Progenitor cell of endocrine pancreas (in vitro differentiated cells): ENCODE measurements around the gene DDX25. TPM values are rescaled to one million over a fixed set of nuclear protein-coding genes. Genes with fewer than 3 reads are reported as not detected.

Source experiments
- DNase-seq: peaks from one replicate; pipeline ENCODE4 v3.0.0; 2021; ENCODE audit warnings: low spot score; ENCODE audit not compliant: unreplicated experiment
- H3K27ac Mint-ChIP-seq: 2 replicates; pipeline ENCODE4 v1.8.0; 2021; ENCODE audit warnings: mild to moderate bottlenecking, moderate library complexity, mixed read lengths
- H3K27me3 Mint-ChIP-seq: 2 replicates; pipeline ENCODE4 v1.8.0; 2021; ENCODE audit warnings: mixed read lengths
- H3K36me3 Mint-ChIP-seq: 2 replicates; pipeline ENCODE4 v1.8.0; 2022; ENCODE audit warnings: mixed read lengths; ENCODE audit not compliant: insufficient read depth
- H3K4me1 Mint-ChIP-seq: 2 replicates; pipeline ENCODE4 v1.8.0; 2021; ENCODE audit warnings: low read depth, mixed read lengths
- H3K4me3 Mint-ChIP-seq: 2 replicates; pipeline ENCODE4 v1.8.0; 2021; ENCODE audit warnings: low read depth, mild to moderate bottlenecking, moderate library complexity, mixed read lengths
- H3K9me3 Mint-ChIP-seq: 2 replicates; pipeline ENCODE4 v1.8.0; 2021; ENCODE audit warnings: low read depth, mixed read lengths
- total RNA-seq: library from RNA; stranded (reverse); gene quantifications from 2 replicates; pipeline ENCODE4 v1.2.1, GENCODE V29; 2021
- TF ChIP-seq, protein P1 (sequence below): fragments of 200-600 bp; sonication (generic); IDR thresholded peaks from one replicate; pipeline ENCODE4 v1.5.0; 2021; ENCODE audit warnings: antibody characterized with exemption, mild to moderate bottlenecking; ENCODE audit not compliant: unreplicated experiment

The DDX25 gene
- total RNA-seq, 1 donor from 2014 or later = 3.8 TPM

- H3K27me3 Mint-ChIP-seq = peaks cover 14% of the 10 kb centered on the region
- no peaks in the 10 kb centered on the region for H3K36me3 Mint-ChIP-seq
- TF ChIP-seq, protein P1, sequence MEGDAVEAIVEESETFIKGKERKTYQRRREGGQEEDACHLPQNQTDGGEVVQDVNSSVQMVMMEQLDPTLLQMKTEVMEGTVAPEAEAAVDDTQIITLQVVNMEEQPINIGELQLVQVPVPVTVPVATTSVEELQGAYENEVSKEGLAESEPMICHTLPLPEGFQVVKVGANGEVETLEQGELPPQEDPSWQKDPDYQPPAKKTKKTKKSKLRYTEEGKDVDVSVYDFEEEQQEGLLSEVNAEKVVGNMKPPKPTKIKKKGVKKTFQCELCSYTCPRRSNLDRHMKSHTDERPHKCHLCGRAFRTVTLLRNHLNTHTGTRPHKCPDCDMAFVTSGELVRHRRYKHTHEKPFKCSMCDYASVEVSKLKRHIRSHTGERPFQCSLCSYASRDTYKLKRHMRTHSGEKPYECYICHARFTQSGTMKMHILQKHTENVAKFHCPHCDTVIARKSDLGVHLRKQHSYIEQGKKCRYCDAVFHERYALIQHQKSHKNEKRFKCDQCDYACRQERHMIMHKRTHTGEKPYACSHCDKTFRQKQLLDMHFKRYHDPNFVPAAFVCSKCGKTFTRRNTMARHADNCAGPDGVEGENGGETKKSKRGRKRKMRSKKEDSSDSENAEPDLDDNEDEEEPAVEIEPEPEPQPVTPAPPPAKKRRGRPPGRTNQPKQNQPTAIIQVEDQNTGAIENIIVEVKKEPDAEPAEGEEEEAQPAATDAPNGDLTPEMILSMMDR = no peak
- H3K4me1 Mint-ChIP-seq = peaks cover 7% of the 10 kb centered on the region
- H3K4me3 Mint-ChIP-seq = no peak overlapping the region
- H3K9me3 Mint-ChIP-seq = no peaks in the 10 kb centered on the region
- no peak overlapping the region for H3K27ac Mint-ChIP-seq
- no peak for DNase-seq
Observed at GRCh38 chr11:125943661-125944349, 39.5 kb downstream of the DDX25 start.

- Mint-ChIP-seq H3K36me3 (no peaks in the 10 kb centered on the region), H3K27ac (no peak overlapping the region), H3K9me3 (no peaks in the 10 kb centered on the region), H3K4me3 (no peak overlapping the region), H3K27me3 (peaks cover 14% of the 10 kb centered on the region), H3K4me1 (peaks cover 7% of the 10 kb centered on the region)
- TF ChIP-seq, protein P1 = no peak
- DNase-seq = no peak
Observed at GRCh38 chr11:125944350-125945010, 40.2 kb downstream of the DDX25 start.

DNA sequence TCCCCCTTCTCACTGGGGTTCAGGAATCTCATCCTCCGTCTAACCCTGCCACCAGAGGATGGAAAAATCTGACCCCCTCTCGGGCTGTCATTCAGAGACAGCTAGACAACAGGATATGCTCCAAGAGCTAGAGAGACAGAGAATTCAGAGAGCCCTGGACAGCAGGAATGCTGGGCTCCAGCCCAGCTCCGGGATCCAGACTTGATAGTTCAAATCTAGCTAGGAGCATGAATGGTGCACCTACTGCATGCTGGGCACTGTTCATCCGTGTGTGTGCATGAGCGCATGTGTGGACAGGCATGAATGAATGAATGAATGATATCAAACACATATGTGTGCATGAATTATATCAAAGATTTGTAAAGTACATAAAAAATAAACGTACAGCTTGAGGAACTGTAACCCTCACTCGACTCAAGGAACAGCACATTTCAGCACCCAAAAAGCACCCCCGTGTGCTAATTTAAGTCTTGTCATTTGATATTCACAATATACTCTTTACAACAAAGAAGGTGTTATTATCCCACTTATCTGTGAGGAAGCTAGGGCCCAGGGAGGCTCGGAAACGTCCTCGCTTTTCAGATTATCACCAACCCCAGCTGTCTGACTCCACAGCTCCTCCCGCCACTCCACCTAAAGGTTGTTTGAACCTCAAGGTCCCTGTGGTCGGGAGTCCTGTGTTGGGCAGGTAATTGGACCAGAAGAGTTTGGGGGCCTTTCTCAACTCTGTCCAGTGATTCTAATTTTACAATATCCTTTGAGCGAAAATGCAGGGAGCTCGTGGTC lies 40.9 kb downstream of the DDX25 start:
- peaks cover 14% of the 10 kb centered on the region for H3K27me3 Mint-ChIP-seq
- no peak overlapping the region for H3K4me3 Mint-ChIP-seq
- no peak overlapping the region for H3K27ac Mint-ChIP-seq
- DNase-seq = no peak
- TF ChIP-seq, protein P1 = no peak
- H3K4me1 Mint-ChIP-seq = peaks cover 7% of the 10 kb centered on the region
- no peaks in the 10 kb centered on the region for H3K9me3 Mint-ChIP-seq
- H3K36me3 Mint-ChIP-seq = no peaks in the 10 kb centered on the region

DNA sequence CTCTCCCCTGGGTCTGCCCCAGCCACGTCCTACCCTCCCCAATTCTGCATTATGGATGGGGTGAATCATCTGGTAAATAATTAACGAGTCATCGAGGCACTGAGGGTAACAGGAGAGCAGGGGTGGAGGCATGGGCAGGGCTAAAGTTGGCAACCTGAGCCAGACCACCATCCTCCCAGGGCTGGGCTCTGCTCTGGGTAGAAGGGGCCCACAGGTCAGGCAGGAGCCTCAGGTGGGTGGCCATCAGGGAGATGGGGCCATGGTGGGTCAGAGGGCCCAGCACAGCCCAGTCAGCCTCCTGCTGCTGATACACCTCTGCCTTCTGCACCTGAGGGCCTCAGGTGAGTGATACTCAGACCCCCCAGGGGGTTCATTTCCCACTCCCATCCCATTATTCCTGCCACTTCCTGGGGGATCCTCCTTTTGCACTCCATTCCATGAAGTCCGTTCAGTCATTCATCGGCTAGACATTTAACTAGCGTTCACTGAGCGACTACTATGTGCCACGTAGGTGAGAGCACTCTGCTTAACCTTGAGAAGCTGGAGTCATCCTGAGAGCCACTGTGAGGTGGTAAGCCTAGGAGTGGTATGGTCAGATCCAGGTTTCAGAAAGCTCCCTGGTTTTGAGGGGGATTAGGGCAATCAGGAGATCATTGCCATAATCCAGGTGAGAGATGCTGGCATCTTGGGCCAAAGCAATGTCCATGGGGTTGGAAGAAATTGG lies 41.7 kb downstream of the DDX25 start, which contains the start of gene VSIG10L2:
Gene VSIG10L2 (plus strand): TSS at position 248 of the 724 bp plus-strand sequence. CDS start 12 bp downstream, at position 260.
- H3K4me1 Mint-ChIP-seq = peaks cover 7% of the 10 kb centered on the region
- H3K27ac Mint-ChIP-seq = no peak within 1 kb of the TSS
- TF ChIP-seq, protein P1 = no peak
- no peak for DNase-seq
- H3K27me3 Mint-ChIP-seq = peaks cover 14% of the 10 kb centered on the region
- H3K9me3 Mint-ChIP-seq = no peaks in the 10 kb centered on the region
- H3K36me3 Mint-ChIP-seq = no peaks in the 10 kb centered on the region
- no peak within 1 kb of the TSS for H3K4me3 Mint-ChIP-seq
